Thyroid gland (tissue), 4 donors: ENCODE measurements around the gene ACTRT2.

Experiments
- POLR2A ChIP-seq, 2 donors: fragments of 450-650 bp; IDR thresholded peaks; one replicate each; pipeline ENCODE4 v1.6.1; 2017; ENCODE audit warnings: antibody characterized with exemption in 2 of 2, mild to moderate bottlenecking in 2 of 2, moderate library complexity in 1 of 2
- TF ChIP-seq, protein P1 (sequence below), 6 experiments: fragments of 200-600 bp in 3 of 6; fragments of 450-650 bp in 3 of 6; sonication (generic) in 3 of 6; IDR thresholded peaks; one replicate each; pipeline ENCODE4 v1.5.1; 2016 to 2019; ENCODE audit warnings: antibody characterized with exemption in 6 of 6, mild to moderate bottlenecking in 2 of 6, inconsistent platforms in 1 of 6, moderate library complexity in 1 of 6

DNA sequence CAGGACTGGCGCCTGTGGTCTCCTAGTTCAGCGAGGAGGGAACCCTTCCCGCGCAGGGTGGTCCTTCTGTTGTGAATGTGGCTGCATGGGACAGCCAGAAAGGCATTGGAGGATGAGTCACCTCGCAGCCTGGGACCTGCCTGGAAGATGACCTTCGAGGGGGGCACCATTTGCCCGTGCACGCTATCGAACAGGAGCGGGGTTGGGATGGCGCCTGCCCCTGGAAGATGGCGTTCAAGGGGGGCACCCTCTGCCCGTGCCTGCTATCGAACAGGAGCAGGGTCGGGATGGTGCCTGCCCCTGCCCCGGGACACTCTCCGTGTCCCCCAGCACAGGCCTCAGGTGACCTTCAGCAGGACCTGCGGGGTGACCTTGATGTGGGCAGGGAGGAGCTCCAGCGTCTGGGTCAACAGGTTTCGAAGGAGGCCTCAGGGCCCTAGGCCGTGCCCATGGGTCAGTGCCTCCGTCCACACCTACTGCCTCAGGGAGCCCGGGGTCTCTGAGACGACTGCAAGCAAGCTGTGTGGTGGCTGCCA, 1.7 kb upstream of the ACTRT2 start:
- TF ChIP-seq, protein P1, sequence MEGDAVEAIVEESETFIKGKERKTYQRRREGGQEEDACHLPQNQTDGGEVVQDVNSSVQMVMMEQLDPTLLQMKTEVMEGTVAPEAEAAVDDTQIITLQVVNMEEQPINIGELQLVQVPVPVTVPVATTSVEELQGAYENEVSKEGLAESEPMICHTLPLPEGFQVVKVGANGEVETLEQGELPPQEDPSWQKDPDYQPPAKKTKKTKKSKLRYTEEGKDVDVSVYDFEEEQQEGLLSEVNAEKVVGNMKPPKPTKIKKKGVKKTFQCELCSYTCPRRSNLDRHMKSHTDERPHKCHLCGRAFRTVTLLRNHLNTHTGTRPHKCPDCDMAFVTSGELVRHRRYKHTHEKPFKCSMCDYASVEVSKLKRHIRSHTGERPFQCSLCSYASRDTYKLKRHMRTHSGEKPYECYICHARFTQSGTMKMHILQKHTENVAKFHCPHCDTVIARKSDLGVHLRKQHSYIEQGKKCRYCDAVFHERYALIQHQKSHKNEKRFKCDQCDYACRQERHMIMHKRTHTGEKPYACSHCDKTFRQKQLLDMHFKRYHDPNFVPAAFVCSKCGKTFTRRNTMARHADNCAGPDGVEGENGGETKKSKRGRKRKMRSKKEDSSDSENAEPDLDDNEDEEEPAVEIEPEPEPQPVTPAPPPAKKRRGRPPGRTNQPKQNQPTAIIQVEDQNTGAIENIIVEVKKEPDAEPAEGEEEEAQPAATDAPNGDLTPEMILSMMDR (IDR thresholded peaks at IDR 0.05), result no peak
- TF ChIP-seq POLR2A (IDR thresholded peaks at IDR 0.05), result no peak
